ENCODE measurements around the gene GNAI1. TPM values are rescaled to one million over a fixed set of nuclear protein-coding genes. Genes with fewer than 3 reads are reported as not detected.

Gene GNAI1
- total and polyA plus RNA-seq, 10 of the 15 experiments (the other 5 are each of a cell fraction or from before 2014, with no cell fraction given): not detected

- Histone ChIP-seq H2AFZ (ENCODE audit: control insufficient read depth, low read depth, low read length) (no peak overlapping the region), H3K4me1 (ENCODE audit: control insufficient read depth, insufficient read depth, low read length) (no peaks in the 10 kb centered on the region), H3K4me3 (no peak overlapping the region), H3K79me2 (ENCODE audit: control insufficient read depth, insufficient read depth, low read length) (no peaks in the 10 kb centered on the region), H3K27me3 (replicated peaks in 1 of 2; ENCODE audit: control insufficient read depth in 2 of 2, insufficient read depth in 2 of 2, low read length in 1 of 2) (no peaks in the 10 kb centered on the region), H3K27ac (ENCODE audit: control insufficient read depth, insufficient read depth) (no peak overlapping the region), H3K9me3 (replicated peaks; ENCODE audit: control insufficient read depth, insufficient read depth, low read length) (no peaks in the 10 kb centered on the region), H3K4me2 (ENCODE audit: control insufficient read depth, insufficient read depth) (no peak overlapping the region), H3K36me3 (ENCODE audit: control insufficient read depth in 2 of 2, insufficient read depth in 2 of 2, low read length in 1 of 2) (no peaks in the 10 kb centered on the region), H4K20me1 (ENCODE audit: control insufficient read depth, insufficient read depth) (no peaks in the 10 kb centered on the region), H3K9ac (ENCODE audit: control insufficient read depth, insufficient read depth, low read length) (no peak overlapping the region)
- POLR2A ChIA-PET: no interaction called here
- FAIRE-seq: no peak
- in situ Hi-C loops (cut with MboI) (no loop called here), intact Hi-C loops (cut with micrococcal nuclease; ENCODE audit: unreplicated experiment) (no loop called here)
- TF ChIP-seq CHD4 (IDR thresholded peaks at IDR 0.05) (no peak), HDGF (IDR thresholded peaks at IDR 0.05) (no peak), USF1 (IDR thresholded peaks at IDR 0.05; ENCODE audit: borderline replicate concordance, extremely low read length, insufficient read depth, low read depth, low read length) (no peak), NR2C1 (IDR thresholded peaks at IDR 0.05) (no peak), PAX5 (IDR thresholded peaks at IDR 0.05; ENCODE audit: borderline replicate concordance, low read depth, low read length) (no peak), LARP7 (IDR thresholded peaks at IDR 0.05) (no peak), PKNOX1 (IDR thresholded peaks at IDR 0.05) (no peak), E2F4 (IDR thresholded peaks at IDR 0.05; ENCODE audit: low read depth, low read length) (no peak), SRF (IDR thresholded peaks at IDR 0.05; ENCODE audit: low read depth in 2 of 2, low read length in 2 of 2) (no peak), CBX3 (IDR thresholded peaks at IDR 0.05; ENCODE audit: borderline replicate concordance, low read depth) (no peak), FOS (IDR thresholded peaks at IDR 0.05; ENCODE audit: borderline replicate concordance, extremely low read depth, insufficient read length) (no peak), SKIL (IDR thresholded peaks at IDR 0.05; ENCODE audit: low read depth, poor library complexity, severe bottlenecking) (no peak), KLF5 (IDR thresholded peaks at IDR 0.05; ENCODE audit: partially characterized antibody) (no peak), MYB (IDR thresholded peaks at IDR 0.05; ENCODE audit: borderline replicate concordance, low read depth, low read length) (no peak)
- DNase-seq (ENCODE audit: low read depth, low spot score): no peak
- RAD21 ChIA-PET (ENCODE audit: unreplicated experiment): no interaction called here
- ATAC-seq: no peak
- CTCF ChIA-PET: no interaction called here
- SMC1A ChIA-PET (ENCODE audit: uncharacterized antibody, unreplicated experiment): no interaction called here
- BruUV-seq (replicated peaks): no TSS peak
Measured at GRCh38 chr7:80260606-80261005, 126.0 kb downstream of the GNAI1 start.

Measured in GM12878 (cell line).